GM23338 (cell line): ENCODE data around the gene RBPJL. TPM values are rescaled to one million over a fixed set of nuclear protein-coding genes. Genes with fewer than 3 reads are reported as not detected.

ENCODE experiments used
- ATAC-seq: fragments of 200-7000 bp; cut with Tn5 transposase; 3 replicates; pipeline ENCODE4 v1.9.1; 2020
- DNase-seq: peaks from one replicate; pipeline ENCODE4 v3.0.0-alpha.2; 2015; ENCODE audit warnings: low spot score
- H2AFZ ChIP-seq: fragments of 200-600 bp; sonication (generic); 2 replicates; pipeline ENCODE4 v1.8.0; 2016; ENCODE audit warnings: antibody characterized with exemption, mild to moderate bottlenecking, moderate library complexity
- H3F3A ChIP-seq: fragments of 200-600 bp; sonication (generic); replicated peaks from 2 replicates; pipeline ENCODE4 v1.8.0; 2017; ENCODE audit warnings: antibody characterized with exemption, mixed run types, low read depth
- H3K27ac ChIP-seq: fragments of 200-600 bp; sonication (generic); 2 replicates; pipeline ENCODE4 v1.6.1; 2016; ENCODE audit warnings: low read depth
- H3K27me3 ChIP-seq: fragments of 200-600 bp; sonication (generic); 2 replicates; pipeline ENCODE4 v1.8.0; 2016; ENCODE audit warnings: mild to moderate bottlenecking, mixed run types, moderate library complexity; ENCODE audit not compliant: insufficient read depth
- H3K36me3 ChIP-seq: fragments of 200-600 bp; sonication (generic); 2 replicates; pipeline ENCODE4 v1.8.0; 2016; ENCODE audit warnings: mild to moderate bottlenecking; ENCODE audit not compliant: insufficient read depth
- H3K4me1 ChIP-seq: fragments of 200-600 bp; sonication (generic); 2 replicates; pipeline ENCODE4 v1.8.0; 2016; ENCODE audit warnings: mild to moderate bottlenecking, moderate library complexity; ENCODE audit not compliant: insufficient read depth
- H3K4me2 ChIP-seq: fragments of 200-600 bp; sonication (generic); 2 replicates; pipeline ENCODE4 v1.7.1; 2017; ENCODE audit warnings: mixed run types
- H3K4me3 ChIP-seq: fragments of 200-600 bp; sonication (generic); 2 replicates; pipeline ENCODE4 v1.6.1; 2016; ENCODE audit warnings: mixed run types
- H3K79me2 ChIP-seq: fragments of 200-600 bp; sonication (generic); replicated peaks from 2 replicates; pipeline ENCODE4 v1.8.0; 2017; ENCODE audit warnings: mild to moderate bottlenecking; ENCODE audit not compliant: insufficient read depth
- H3K9me2 ChIP-seq: fragments of 200-600 bp; sonication (generic); 2 replicates; pipeline ENCODE4 v1.8.0; 2017; ENCODE audit not compliant: insufficient read depth
- H4K20me1 ChIP-seq: fragments of 200-600 bp; sonication (generic); replicated peaks from 2 replicates; pipeline ENCODE4 v1.8.0; 2017; ENCODE audit warnings: mild to moderate bottlenecking; ENCODE audit not compliant: insufficient read depth
- H3K27ac Mint-ChIP-seq: 2 replicates; pipeline ENCODE4 v1.8.0; 2020; ENCODE audit warnings: inconsistent platforms, mild to moderate bottlenecking, moderate library complexity, mixed read lengths
- H3K27me3 Mint-ChIP-seq: 3 replicates; pipeline ENCODE4 v1.8.0; 2022; ENCODE audit warnings: low read depth, mild to moderate bottlenecking, moderate library complexity, mixed read lengths, inconsistent platforms; ENCODE audit not compliant: insufficient read depth, poor library complexity
- H3K36me3 Mint-ChIP-seq: 3 replicates; pipeline ENCODE4 v1.8.0; 2021; ENCODE audit warnings: low read depth, mild to moderate bottlenecking, inconsistent platforms, moderate library complexity, mixed read lengths
- H3K4me1 Mint-ChIP-seq: 3 replicates; pipeline ENCODE4 v1.8.0; 2020; ENCODE audit warnings: mild to moderate bottlenecking, inconsistent platforms, mixed read lengths
- H3K4me3 Mint-ChIP-seq: 3 replicates; pipeline ENCODE4 v1.8.0; 2021; ENCODE audit warnings: moderate library complexity, mild to moderate bottlenecking, inconsistent platforms, mixed read lengths
- H3K9me3 Mint-ChIP-seq: 3 replicates; pipeline ENCODE4 v1.8.0; 2020; ENCODE audit warnings: moderate library complexity, mild to moderate bottlenecking, inconsistent platforms, mixed read lengths
- CTCF ChIP-seq, 2 experiments: fragments of 200-600 bp in 1 of 2; sonication (generic) in 1 of 2; conservative IDR thresholded peaks; 2 replicates each; pipeline versions ENCODE4 v1.5.1 to v1.6.1; 2016 to 2017; ENCODE audit warnings: antibody characterized with exemption in 2 of 2, low read depth in 2 of 2, mild to moderate bottlenecking in 2 of 2, moderate library complexity in 1 of 2
- EZH2 ChIP-seq: fragments of 200-600 bp; sonication (generic); IDR thresholded peaks from one replicate; pipeline ENCODE4 v1.8.0; 2017; ENCODE audit warnings: antibody characterized with exemption, mild to moderate bottlenecking, low read depth; ENCODE audit not compliant: unreplicated experiment
- EZH2phosphoT487 ChIP-seq: fragments of 200-600 bp; sonication (generic); IDR thresholded peaks from one replicate; pipeline ENCODE4 v1.8.1; 2018; ENCODE audit warnings: antibody characterized with exemption; ENCODE audit not compliant: unreplicated experiment
- JUNB ChIP-seq: IDR thresholded peaks from one replicate; pipeline ENCODE4 v1.6.1; 2016; ENCODE audit warnings: antibody characterized with exemption; ENCODE audit not compliant: unreplicated experiment
- NANOG ChIP-seq: IDR thresholded peaks from 2 replicates; pipeline ENCODE4 v1.6.1; 2016; ENCODE audit warnings: antibody characterized with exemption, borderline replicate concordance
- REST ChIP-seq: IDR thresholded peaks from one replicate; pipeline ENCODE4 v1.6.1; 2018; ENCODE audit warnings: antibody characterized with exemption; ENCODE audit not compliant: unreplicated experiment
- ZNF114 ChIP-seq: fragments of 250-450 bp; sonication (Bioruptor Pico); IDR thresholded peaks from 2 replicates; pipeline ENCODE4 v1.5.0; 2020; ENCODE audit warnings: mild to moderate bottlenecking, moderate library complexity
- ZNF331 ChIP-seq: fragments of 250-450 bp; sonication (Bioruptor Pico); IDR thresholded peaks from 2 replicates; pipeline ENCODE4 v1.5.0; 2020; ENCODE audit warnings: low read depth, mild to moderate bottlenecking, moderate library complexity
- ZNF462 ChIP-seq: fragments of 250-450 bp; sonication (Bioruptor Pico); IDR thresholded peaks from 2 replicates; pipeline ENCODE4 v1.5.0; 2020; ENCODE audit warnings: mild to moderate bottlenecking, moderate library complexity
- polyA plus RNA-seq: library from polyadenylated mRNA; unstranded; fragments of >200 nt; fragmentation: Nextera tagmentation; extraction: Ambion mirVana; gene quantifications from 2 replicates; pipeline ENCODE4 v1.2.1, GENCODE V29; 2016
- total RNA-seq: library from RNA; depleted of rRNA; stranded (reverse); fragments of >200 nt; shearing (Covaris generic); gene quantifications from 2 replicates; pipeline ENCODE4 v1.2.3, GENCODE V29; 2014

The RBPJL gene
- total and polyA plus RNA-seq, 2 experiments from 2014 or later = 0.44 to 0.66 TPM

GRCh38 chr20:45358282-45359068 is 51.8 kb downstream of the RBPJL start (continued):
- no peak for TF ChIP-seq REST

- Histone ChIP-seq H3K36me3 (no peaks in the 10 kb centered on the region), H3K4me2 (no peak overlapping the region), H3K79me2 (peaks cover 7% of the 10 kb centered on the region), H3F3A (no peaks in the 10 kb centered on the region), H2AFZ (no peak overlapping the region), H4K20me1 (0 out of 2 replicates have a peak, but pooled peaks cover 4% of the 10 kb centered on the region), H3K9me2 (no peaks in the 10 kb centered on the region), H3K4me3 (no peak overlapping the region), H3K27ac (no peak overlapping the region), H3K27me3 (no peaks in the 10 kb centered on the region), H3K4me1 (peaks cover 15% of the 10 kb centered on the region)
- H3K36me3 Mint-ChIP-seq = no peaks in the 10 kb centered on the region
- ATAC-seq (no peak), DNase-seq (no peak)
- H3K4me1 Mint-ChIP-seq = peaks cover 34% of the 10 kb centered on the region
- H3K4me3 Mint-ChIP-seq = no peak overlapping the region
- H3K27ac Mint-ChIP-seq = no peak overlapping the region
- peaks cover 7% of the 10 kb centered on the region for H3K27me3 Mint-ChIP-seq
- H3K9me3 Mint-ChIP-seq = no peaks in the 10 kb centered on the region
- no peak for TF ChIP-seq ZNF114 (CRISPR knock-in tag)
- TF ChIP-seq ZNF331 (CRISPR knock-in tag) = no peak
- no peak for TF ChIP-seq ZNF462 (CRISPR knock-in tag)
- TF ChIP-seq CTCF (conservative IDR thresholded peaks at IDR 0.05; ENCODE audit: low read depth in 2 of 2) = no peak
- no peak for TF ChIP-seq JUNB
- no peak for TF ChIP-seq REST
- no peak for TF ChIP-seq NANOG
- TF ChIP-seq EZH2phosphoT487 = no peak
- no peak for TF ChIP-seq EZH2
These were observed 52.4 kb downstream of the RBPJL start for GRCh38 chr20:45359069-45359405.
